ENCODE results near the gene GGN.

DNA sequence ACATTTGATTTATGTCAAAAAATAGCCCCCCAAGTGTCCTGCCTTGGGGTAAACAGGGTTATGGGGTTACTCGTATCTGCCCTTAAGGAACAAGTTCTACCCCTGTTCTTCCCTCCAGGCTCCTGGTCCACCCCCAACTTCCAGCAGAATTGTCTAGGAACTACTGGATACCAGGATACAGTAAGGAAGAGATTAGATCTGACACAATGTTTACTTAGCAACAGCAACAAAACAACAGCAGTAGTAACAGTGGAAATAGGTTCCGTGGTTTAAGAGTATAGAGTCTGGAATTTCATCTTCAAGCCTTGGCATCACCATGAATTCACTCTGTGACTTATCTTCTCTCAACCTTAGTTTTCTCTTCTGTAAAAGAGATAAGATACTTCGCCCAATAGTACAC is 13.3 kb upstream of the GGN start:
- TF ChIP-seq, protein P1, sequence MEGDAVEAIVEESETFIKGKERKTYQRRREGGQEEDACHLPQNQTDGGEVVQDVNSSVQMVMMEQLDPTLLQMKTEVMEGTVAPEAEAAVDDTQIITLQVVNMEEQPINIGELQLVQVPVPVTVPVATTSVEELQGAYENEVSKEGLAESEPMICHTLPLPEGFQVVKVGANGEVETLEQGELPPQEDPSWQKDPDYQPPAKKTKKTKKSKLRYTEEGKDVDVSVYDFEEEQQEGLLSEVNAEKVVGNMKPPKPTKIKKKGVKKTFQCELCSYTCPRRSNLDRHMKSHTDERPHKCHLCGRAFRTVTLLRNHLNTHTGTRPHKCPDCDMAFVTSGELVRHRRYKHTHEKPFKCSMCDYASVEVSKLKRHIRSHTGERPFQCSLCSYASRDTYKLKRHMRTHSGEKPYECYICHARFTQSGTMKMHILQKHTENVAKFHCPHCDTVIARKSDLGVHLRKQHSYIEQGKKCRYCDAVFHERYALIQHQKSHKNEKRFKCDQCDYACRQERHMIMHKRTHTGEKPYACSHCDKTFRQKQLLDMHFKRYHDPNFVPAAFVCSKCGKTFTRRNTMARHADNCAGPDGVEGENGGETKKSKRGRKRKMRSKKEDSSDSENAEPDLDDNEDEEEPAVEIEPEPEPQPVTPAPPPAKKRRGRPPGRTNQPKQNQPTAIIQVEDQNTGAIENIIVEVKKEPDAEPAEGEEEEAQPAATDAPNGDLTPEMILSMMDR (IDR thresholded peaks at IDR 0.05) = no peak
- no peak for TF ChIP-seq POLR2A (IDR thresholded peaks at IDR 0.05)

All from thyroid gland (tissue), 4 donors.